HL-60/S4 (cell line): ENCODE results near the gene RPTOR.
"Not testable (repeated sequence)": the region's sequence is repeated elsewhere in the genome, so short reads cannot be mapped to it uniquely, and the experiment has no call there.

Experiments used
- in situ Hi-C: fragments of 300-500 bp; cut with MboI; formaldehyde crosslinking; loops from 2 replicates; pipeline ENCODE4 v1.14.3; 2022; ENCODE audit warnings: low sequenced_read_pairs

The RPTOR gene, protein sequence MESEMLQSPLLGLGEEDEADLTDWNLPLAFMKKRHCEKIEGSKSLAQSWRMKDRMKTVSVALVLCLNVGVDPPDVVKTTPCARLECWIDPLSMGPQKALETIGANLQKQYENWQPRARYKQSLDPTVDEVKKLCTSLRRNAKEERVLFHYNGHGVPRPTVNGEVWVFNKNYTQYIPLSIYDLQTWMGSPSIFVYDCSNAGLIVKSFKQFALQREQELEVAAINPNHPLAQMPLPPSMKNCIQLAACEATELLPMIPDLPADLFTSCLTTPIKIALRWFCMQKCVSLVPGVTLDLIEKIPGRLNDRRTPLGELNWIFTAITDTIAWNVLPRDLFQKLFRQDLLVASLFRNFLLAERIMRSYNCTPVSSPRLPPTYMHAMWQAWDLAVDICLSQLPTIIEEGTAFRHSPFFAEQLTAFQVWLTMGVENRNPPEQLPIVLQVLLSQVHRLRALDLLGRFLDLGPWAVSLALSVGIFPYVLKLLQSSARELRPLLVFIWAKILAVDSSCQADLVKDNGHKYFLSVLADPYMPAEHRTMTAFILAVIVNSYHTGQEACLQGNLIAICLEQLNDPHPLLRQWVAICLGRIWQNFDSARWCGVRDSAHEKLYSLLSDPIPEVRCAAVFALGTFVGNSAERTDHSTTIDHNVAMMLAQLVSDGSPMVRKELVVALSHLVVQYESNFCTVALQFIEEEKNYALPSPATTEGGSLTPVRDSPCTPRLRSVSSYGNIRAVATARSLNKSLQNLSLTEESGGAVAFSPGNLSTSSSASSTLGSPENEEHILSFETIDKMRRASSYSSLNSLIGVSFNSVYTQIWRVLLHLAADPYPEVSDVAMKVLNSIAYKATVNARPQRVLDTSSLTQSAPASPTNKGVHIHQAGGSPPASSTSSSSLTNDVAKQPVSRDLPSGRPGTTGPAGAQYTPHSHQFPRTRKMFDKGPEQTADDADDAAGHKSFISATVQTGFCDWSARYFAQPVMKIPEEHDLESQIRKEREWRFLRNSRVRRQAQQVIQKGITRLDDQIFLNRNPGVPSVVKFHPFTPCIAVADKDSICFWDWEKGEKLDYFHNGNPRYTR (N-terminal part only)

DNA sequence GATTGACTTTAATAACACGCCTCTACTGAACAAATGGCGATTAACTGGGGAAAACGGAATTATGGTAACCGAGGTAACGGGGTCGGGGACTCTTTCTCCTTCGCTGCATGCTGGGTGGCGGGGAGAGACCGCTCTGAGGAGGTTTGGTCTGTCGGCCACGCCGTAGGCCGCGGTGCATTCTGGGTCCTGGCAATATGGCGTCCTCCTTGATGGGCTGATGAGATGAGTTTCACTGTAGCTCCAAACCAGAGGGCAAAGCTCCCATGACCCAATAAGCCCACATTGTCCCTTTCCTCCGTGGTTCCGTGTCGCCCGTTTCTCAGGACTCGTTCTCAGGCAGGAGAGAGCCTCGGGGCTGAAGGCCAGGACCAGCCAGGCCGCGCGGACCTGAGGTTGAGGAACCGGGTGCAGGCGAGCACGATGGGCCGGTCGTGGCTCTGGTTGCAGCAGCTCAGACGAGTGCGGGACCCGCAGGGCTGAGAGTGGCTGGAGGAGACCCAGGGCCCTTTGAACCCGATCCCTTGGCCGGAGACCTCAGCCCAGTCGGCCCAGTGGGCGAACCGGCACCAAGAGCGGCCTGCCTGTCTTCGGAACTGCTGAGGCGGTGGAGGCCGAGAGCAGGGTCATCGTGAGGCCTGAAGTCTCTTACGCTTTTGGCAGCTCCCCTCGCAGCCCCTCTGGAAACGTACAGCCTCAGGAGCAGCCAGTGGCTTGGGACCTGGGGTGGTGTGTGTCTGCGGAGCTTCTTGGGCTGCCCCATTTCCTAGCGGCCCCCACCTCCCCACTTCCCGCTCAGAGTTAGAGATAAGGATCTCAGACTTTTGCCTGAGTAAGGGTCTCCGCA, at the start of gene RPTOR:
Gene RPTOR (plus strand): TSS at position 184 of the 844 bp plus-strand sequence. CDS start 792 bp downstream, outside the sequence.
- in situ Hi-C loops, result no loop called here

DNA sequence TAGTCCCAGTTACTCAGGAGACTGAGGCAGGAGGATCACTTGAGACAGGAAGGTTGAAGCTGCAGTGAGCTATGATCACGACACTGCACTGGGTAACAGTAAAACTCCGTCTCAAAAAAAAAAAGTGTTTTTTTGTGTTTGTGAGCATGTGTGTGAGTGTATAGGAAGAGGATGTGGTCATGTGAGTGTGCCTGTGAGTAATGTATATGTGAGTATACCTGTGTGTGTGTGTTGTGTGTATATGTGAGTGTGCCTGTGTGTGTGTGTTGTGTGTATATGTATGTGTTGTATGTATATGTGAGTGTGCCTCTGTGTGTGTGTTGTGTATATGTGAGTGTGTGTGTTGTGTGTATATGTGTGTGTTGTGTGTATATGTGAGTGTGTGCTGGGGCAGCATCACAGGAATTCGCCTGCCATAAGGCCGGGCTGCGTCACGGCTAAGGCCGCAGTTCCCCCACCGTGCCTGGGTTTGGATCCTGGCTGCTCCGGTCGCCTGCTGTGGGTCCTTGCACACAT, 46.9 kb upstream of the RPTOR start:
- in situ Hi-C loops, result no loop called here

DNA sequence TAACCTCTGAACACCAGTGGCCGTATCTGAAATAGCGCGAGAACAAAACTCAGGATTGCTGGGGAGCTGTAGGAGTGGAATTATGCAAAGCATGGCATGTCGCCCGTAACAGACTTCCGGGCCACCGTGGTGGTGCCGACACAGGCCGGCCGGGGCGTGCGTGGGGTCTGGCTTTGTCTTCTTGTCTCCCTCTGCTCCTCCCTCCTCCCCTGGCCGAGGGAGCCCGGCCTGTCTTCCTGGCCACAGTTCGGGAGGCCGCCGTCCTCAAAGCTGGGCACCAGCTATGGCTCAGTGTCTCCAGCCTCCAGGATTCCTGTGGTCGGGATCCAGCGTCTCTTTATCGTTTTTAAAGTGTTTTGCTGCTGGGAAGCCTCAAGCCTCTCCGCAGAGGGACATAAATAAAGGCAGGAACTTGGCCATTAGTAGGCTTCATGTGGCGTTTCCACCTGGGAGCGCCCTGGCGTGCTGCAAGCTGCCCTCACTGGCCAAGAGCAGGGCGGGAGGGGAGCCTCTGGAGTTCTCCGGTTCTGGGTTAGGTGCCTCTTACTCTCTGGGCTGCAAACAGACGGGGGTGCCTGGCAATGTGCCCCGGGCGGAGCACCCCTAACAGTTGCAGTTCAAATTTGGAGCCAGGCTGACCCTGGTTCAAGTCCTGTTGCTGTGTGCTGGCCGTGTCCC, 46.3 kb upstream of the RPTOR start:
- in situ Hi-C loops, result no loop called here

DNA sequence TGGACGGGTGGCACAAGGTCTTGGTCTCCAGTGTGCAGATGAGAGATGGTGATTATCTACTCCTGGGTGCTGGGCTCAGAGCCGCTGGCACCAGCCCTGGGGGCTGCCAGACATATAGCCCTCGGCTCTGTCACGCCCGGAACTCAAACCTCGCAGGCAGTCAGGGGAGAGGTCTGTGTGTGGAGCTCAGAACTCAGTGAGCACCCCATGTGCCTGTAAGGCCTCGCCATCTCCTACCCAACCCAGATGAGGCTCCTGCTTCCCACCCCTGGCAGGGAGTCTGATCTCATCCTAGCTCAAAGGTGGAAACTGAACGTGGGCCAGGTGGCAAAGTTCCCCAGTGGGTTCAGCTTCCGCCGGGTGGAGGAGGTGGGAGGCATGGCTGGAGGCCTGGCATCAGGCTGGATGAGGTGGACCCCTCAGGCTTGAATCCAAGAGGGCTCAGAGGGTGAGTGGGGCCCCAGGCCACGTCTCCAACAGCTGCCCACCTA, 45.7 kb upstream of the RPTOR start:
- in situ Hi-C loops, result no loop called here

DNA sequence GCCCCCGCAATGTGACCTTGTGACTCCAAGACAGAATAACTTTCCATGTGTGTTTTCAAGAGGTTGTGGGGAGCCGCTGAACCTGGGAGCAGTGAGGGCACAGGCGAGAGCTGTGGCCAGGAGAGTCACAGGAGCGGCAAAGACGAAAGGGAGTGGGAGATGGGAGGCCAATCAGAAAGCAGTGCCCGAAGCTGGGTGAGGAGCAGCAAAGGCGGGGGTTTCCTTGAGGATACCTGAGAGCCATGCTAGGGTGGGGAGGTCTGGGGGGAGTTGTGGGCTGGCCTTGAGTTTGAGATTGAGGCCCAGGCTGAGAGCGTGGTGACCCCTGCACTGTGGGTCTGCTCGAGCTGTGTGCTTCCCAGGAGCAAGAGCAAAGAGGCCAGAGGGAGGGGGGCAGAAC, 45.1 kb upstream of the RPTOR start:
- in situ Hi-C loops, result no loop called here

DNA sequence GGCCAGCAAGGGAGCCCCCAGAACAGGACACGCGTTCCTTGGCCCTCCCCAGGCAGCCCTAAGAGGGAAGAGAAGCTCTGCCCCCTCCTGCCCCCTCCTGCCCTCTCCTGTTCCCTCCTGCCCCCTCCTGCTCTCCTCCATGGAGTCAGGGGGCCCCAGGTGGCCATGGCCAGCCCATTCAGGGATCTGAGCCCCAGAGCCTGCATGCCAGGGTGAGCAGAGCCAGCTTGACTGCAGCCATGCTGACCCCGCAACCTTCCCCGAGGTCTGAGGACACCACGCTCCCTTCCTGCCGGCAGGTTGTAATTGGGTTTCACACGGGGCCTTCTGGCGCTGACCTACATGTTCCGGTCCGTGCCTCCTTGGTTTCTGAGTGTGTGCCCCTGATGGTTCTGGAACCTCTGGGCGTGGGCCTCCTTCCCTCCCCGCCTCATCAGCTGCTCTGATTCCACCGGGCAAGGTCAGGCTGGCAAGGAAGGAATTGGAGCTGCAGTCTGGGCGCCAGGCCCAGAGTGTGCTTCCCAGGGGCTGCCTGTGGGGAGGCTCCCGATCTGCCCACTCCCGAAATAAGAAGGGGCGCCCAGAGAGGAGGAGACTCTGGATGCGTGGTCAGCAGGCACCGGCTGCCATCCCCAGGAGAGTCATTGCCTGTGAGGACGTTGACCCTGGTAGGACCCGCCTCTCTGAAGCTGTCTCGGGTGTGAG, 44.5 kb upstream of the RPTOR start:
- in situ Hi-C loops, result no loop called here

DNA sequence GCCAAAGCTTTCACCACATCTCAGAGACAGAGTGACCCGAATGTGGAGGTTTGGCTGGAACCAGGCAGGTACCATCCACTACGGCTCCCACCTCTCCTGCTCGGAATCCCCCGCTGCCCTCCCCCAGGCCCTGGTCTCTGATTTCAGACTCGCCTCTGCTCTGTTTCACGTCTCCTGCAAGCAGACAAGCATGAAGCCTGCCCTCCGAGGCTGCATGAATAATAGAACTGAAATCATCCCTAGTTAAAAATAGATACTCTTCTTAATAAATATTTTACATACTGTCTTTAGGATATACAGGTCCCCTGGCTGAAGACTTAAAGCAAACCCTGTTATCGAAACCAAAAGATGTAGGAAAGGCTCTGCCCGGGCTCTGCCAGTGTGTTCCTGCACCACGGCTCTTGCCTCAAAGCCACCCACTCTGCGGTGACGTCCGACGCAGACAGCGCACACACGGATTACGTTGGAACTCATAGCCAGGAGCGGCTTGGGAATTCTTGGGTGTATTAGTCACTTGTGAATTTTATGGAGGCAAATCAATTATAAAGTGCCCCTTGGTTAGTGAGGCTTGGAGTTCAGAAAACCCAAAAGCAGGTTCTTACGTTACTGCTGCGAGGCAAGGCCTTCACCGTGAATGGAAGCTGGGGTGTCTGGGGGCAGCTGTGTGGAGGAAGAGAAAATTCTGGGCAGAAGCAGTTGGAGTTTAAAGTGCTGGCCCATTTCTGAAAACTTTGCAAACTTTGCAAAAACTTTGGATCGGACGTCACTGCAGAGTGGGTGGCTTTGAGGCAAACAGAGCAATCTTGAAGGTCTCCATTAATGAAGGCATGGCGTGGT, 42.7 kb upstream of the RPTOR start:
- in situ Hi-C loops, result no loop called here

DNA sequence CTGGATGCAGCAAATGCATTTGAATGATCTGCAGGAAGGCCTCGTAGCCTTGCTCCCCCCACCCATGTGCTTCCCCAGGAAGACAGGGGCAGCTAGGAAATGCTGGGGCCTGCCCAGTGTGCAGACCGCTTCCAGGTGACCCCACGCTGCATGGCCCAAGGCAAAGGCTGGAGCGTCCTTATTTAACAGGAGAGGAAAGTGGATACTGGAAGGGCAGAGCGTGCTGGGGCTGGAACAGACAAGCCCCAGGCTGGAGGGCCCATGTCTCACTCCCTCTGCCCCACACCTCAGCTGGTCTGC, 42.1 kb upstream of the RPTOR start:
- in situ Hi-C loops, result no loop called here

DNA sequence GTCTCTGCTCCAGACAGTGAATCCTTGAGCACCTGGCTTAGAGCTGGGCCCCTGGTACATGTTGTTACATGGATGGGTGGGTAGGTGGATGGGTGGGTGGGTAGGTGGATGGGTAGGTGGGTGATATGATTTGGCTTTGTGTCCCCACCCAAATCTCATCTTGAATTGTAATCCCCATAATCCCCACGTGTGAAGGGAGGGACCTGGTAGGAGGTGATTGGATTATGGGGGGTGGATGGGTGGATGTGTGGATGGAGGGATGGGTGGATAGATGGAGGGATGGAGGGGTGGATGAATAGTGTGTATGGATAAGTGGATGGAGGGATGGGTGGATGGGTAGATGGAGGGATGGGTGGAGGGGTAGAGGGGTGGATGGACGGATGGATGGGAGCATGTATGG, 41.6 kb upstream of the RPTOR start:
- in situ Hi-C loops, result no loop called here

DNA sequence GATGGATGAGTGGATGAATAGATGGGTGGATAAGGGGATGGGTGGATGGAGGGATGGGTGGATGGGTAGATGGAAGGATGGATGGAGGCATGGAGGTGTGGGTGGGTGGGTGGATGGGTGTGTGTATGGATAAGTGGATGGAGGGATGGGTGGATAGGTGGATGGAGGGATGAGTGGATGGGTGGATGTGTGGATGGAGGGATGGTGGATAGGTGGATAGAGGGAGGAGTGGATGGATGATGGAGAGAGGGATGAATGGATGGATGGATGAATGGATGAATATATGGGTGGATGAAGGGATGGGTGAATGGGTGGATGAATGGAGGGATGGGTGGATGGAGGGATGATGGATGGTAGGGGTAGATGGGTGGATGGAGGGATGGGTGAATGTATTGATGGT, 40.7 kb upstream of the RPTOR start:
- in situ Hi-C loops, result no loop called here

DNA sequence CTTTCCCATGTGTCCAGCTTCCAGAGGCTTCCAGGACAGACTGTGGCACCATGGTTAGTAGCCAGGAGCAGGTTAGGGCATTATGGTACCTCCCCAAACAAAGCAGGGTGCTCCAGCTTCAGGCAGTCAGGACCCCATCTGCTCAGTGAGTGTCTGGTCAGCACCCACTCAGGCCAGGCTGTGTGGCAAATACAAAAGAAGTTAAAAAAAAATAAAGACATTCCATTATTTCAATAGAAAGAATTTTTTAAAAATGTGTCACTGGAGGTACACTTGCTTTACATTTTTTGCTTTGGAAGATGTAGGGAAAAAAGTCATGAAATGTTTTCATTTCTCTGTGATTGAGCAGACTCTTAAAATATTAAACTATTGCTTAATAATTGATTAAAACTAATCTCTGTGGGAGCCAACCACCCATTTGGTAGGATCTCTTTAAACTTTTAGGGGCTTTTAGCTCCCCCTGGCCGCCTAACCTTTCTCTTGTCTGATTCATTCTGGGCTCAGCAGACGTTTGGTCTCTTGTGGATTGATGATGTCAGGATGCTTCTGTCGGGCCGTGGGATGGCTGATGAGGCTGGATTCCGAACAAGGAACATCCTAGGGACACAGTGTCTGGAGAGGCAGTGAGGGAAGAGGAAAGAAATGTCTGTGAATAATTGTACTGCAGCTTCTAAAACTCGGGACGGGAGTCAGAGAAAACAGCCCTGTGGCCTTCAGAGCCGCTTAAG, 39.8 kb upstream of the RPTOR start:
- in situ Hi-C loops, result no loop called here

DNA sequence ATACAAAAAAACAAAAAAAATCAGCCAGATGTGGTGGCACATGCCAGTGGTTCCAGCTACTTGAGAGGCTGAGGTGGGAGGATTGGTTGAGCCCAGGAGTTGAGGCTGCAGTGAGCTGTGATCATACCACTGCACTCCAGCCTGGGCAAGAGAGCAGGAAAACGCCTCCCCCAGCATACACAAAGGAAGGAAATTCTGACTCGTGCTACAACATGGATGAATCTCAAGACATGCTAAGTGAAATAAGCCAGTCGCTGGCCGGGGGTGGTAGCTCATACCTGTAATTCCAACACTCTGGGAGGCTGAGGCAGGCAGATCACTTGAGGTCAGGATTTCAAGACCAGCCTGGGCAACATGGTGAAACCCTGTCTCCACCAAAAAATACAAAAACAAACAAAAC, 37.5 kb upstream of the RPTOR start:
- in situ Hi-C loops, result not testable (repeated sequence)

DNA sequence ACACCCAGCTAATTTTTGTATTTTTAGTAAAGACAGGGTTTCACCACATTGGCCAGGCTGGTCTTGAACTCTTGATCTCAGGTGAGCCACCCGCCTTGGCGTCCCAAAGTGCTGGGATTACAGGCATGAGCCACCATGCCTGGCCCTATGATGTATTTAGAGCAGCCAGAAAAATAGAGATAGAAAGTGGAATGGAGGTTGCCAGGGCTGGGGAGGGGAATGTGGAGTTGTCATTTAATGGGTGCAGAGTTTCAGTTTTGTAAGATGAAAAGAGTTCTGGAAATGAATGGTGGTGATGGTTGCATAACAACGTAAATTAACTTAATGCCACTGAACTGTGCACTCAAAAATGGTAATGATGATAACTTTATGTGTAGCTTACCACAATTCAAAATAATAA, 36.7 kb upstream of the RPTOR start:
- in situ Hi-C loops, result no loop called here

DNA sequence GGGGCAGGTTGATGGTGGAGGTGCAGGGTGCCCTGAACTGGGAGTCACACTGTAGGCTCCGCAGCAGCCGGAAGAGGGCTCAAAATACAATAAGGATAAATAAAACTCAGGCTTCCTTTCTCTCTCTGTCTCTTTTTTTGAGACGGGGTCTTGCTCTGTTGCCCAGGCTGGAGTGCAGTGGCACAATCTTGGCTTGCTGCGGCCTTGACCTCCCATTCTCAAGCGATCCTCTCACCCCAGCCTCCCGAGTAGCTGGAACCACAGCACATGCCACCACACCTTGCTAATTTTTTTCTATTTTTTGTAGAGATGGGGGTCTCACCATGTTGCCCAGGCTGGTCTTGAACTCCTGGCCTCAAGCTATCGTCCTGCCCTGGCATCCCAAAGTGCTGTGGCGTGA, 35.3 kb upstream of the RPTOR start:
- in situ Hi-C loops, result no loop called here

DNA sequence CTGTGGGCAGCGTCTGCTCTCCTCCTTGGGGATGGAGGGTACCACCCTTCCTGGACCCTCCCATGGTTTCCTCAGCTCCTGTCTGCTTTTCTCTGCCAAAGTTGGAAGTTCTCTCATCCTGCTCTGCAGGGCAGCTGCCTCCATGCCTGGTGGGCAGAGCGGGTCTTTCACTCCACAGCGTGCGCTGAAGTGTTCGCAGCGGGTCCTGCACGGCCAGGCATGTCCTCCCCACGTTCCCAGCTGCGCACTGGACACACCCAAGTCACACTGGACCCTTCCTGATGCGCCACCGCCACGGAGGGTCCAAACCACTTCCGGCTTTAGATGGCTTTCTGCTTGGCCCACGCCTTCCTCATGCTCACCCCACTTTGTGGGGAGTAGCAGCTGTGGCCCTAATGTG, 34.5 kb upstream of the RPTOR start:
- in situ Hi-C loops, result no loop called here

DNA sequence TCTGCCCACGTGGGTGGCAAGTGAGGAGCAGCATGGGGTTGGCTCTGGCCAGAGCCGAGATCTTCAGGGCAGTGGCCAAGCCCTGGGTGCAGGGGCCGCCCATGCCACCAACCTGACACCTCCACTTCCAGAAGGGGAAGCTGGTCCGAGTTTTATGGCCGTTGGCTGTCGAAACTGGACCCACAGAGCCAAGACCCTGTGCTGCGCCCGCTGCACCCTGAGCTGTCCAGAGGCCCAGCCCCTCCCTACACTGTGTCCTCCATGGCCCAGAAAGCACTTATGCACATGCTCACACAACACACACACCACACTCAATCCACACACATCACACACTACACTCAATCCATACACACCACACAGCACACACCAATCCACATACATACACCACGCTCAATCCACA, 33.9 kb upstream of the RPTOR start:
- in situ Hi-C loops, result no loop called here

DNA sequence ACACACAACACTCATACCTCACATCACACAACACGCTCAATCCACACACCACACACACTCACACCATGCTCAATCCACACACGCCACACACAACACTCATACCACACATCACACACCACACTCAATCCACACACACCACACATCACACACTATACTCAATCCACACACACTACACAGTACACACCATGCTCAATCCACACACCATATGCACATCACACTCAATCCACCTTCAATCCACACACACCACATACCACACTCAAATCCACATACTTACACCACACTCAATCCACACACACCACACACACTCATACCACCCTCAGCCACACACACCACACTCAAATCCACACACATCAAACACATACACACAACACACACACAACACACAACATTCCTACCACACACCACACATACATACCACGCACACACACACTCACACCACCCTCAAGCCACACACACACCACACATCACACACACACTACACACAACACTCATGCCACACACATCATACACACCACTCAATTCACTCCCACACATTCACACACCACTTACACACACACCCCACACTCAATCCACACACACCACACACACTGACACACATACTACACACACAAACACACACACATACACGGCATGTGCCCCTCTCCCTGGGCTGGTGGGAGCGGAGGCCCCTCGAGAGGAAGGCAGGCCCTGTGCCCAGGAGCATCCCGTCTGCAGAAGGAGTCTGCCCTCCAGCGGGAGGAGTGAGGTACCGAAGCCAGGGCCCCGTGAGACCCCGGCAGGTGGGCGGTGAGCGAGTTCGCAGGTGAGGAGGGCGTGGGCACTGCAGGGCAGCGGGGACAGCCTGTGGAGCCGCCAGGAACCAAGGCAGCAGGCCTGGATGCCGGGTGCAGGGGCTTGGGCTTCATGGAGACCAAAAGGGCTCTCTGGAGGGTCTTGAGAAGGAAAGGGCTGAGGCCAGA, 33.1 kb upstream of the RPTOR start:
- in situ Hi-C loops, result no loop called here
